Measurements from ENCODE around the gene SERPINA4. TPM values are rescaled to one million over a fixed set of nuclear protein-coding genes. Genes with fewer than 3 reads are reported as not detected.

SERPINA4 gene
- total RNA-seq, 1 experiment from 2014 or later = not detected

DNA sequence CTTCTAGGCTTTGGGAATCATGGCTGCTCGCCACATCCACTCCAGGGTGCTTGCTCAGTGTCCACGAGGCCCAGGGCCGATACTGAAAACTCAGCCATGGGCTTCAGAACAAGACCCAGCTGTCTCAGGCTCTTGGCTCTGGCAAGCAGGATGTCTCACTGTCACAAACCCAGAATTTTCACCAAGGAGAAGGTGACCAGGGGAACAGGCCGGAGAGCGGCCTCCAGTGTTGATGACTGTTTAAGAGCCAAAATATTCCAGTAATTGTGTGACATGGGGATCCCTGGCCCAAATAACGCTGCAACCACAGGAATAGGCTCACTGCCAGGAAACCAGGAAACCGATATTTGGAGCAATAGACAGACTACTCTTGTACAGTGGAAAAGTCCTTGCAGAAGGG is 10.2 kb downstream of the SERPINA4 start:
- Histone ChIP-seq H4K20me1 (ENCODE audit: control insufficient read depth, insufficient read depth, insufficient read length) (no peaks in the 10 kb centered on the region), H3K9ac (ENCODE audit: extremely low read depth, insufficient read length, low read length) (no peak overlapping the region), H3K4ac (ENCODE audit: low read depth, low read length) (no peak overlapping the region), H3K27me3 (ENCODE audit: insufficient read depth, low read length) (no peaks in the 10 kb centered on the region), H3K18ac (ENCODE audit: insufficient read length, low read depth, low read length) (no peak overlapping the region), H3K23ac (ENCODE audit: insufficient read length, low read depth, low read length) (no peak overlapping the region), H4K5ac (ENCODE audit: insufficient read length, low read depth, low read length) (no peak overlapping the region), H3K79me2 (ENCODE audit: insufficient read depth, low read length) (no peaks in the 10 kb centered on the region), H3K56ac (ENCODE audit: insufficient read length, low read depth, low read length) (no peak overlapping the region), H2BK15ac (ENCODE audit: low read depth, low read length) (no peak overlapping the region), H3K27ac (ENCODE audit: insufficient read length, low read depth, low read length) (no peak overlapping the region), H3K9me3 (ENCODE audit: control insufficient read depth, low read depth, low read length) (no peaks in the 10 kb centered on the region), H4K91ac (ENCODE audit: insufficient read length, low read depth, low read length) (no peak overlapping the region), H3K79me1 (ENCODE audit: insufficient read depth, low read depth, low read length, poor library complexity, severe bottlenecking) (no peaks in the 10 kb centered on the region), H3K14ac (ENCODE audit: insufficient read depth, low read length) (no peak overlapping the region), H2AFZ (ENCODE audit: low read length) (no peak overlapping the region), H4K8ac (replicated peaks; ENCODE audit: insufficient read length, low read depth, low read length) (no peak overlapping the region), H2BK20ac (ENCODE audit: low read depth, low read length, poor library complexity, severe bottlenecking) (no peak overlapping the region), H3T11ph (ENCODE audit: low read length) (no peak overlapping the region), H3K23me2 (ENCODE audit: insufficient read length, low read depth, low read length, poor library complexity, severe bottlenecking) (no peaks in the 10 kb centered on the region), H2AK5ac (ENCODE audit: insufficient read length, low read length) (no peak overlapping the region), H3K4me1 (ENCODE audit: insufficient read depth, low read length) (no peaks in the 10 kb centered on the region), H2BK12ac (ENCODE audit: insufficient read length, low read depth, low read length) (no peak overlapping the region), H2BK120ac (ENCODE audit: low read depth, low read length, poor library complexity, severe bottlenecking) (no peak overlapping the region), H2BK5ac (ENCODE audit: insufficient read length, low read length) (no peak overlapping the region), H3K4me2 (ENCODE audit: insufficient read depth, insufficient read length, low read length) (no peak overlapping the region)
- Mint-ChIP-seq H3K9me3 (no peaks in the 10 kb centered on the region), H3K4me1 (no peaks in the 10 kb centered on the region), H3K27me3 (ENCODE audit: low read depth) (peaks cover 17% of the 10 kb centered on the region), H3K27ac (no peak overlapping the region), H3K36me3 (ENCODE audit: insufficient read depth in 1 of 3, low read depth in 3 of 3) (no peaks in the 10 kb centered on the region), H3K4me3 (no peak overlapping the region)
- TF ChIP-seq, protein P1, sequence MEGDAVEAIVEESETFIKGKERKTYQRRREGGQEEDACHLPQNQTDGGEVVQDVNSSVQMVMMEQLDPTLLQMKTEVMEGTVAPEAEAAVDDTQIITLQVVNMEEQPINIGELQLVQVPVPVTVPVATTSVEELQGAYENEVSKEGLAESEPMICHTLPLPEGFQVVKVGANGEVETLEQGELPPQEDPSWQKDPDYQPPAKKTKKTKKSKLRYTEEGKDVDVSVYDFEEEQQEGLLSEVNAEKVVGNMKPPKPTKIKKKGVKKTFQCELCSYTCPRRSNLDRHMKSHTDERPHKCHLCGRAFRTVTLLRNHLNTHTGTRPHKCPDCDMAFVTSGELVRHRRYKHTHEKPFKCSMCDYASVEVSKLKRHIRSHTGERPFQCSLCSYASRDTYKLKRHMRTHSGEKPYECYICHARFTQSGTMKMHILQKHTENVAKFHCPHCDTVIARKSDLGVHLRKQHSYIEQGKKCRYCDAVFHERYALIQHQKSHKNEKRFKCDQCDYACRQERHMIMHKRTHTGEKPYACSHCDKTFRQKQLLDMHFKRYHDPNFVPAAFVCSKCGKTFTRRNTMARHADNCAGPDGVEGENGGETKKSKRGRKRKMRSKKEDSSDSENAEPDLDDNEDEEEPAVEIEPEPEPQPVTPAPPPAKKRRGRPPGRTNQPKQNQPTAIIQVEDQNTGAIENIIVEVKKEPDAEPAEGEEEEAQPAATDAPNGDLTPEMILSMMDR (conservative IDR thresholded peaks at IDR 0.05) = no peak
- no peak for DNase-seq
- WGBS (ENCODE audit: extremely low coverage, insufficient read length, low lambda C conversion rate) = no CpG with 5 or more reads among the region's 7 CpGs

Measured in H9 (cell line).